Epithelial cell of proximal tubule (primary cell): ENCODE results near the gene PYGB. TPM values are rescaled to one million over a fixed set of nuclear protein-coding genes. Genes with fewer than 3 reads are reported as not detected.

Source experiments
- DNase-seq: peaks from one replicate; pipeline ENCODE4 v3.0.0-alpha.2; 2011; ENCODE audit warnings: low read depth
- H3K4me3 ChIP-seq: 2 replicates; pipeline ENCODE4 v1.5.1; 2011; ENCODE audit warnings: low read depth, mild to moderate bottlenecking, low read length
- total RNA-seq: library from RNA; depleted of rRNA; stranded (reverse); fragments of >200 nt; gene quantifications from 2 replicates; pipeline ENCODE4 v1.2.3, GENCODE V29; 2015
- TF ChIP-seq, protein P1 (sequence below): conservative IDR thresholded peaks from 2 replicates; pipeline ENCODE4 v1.5.1; 2012; ENCODE audit warnings: low read depth, mild to moderate bottlenecking, low read length

Gene PYGB
- total RNA-seq, 1 donor from 2014 or later: 145 TPM

DNA sequence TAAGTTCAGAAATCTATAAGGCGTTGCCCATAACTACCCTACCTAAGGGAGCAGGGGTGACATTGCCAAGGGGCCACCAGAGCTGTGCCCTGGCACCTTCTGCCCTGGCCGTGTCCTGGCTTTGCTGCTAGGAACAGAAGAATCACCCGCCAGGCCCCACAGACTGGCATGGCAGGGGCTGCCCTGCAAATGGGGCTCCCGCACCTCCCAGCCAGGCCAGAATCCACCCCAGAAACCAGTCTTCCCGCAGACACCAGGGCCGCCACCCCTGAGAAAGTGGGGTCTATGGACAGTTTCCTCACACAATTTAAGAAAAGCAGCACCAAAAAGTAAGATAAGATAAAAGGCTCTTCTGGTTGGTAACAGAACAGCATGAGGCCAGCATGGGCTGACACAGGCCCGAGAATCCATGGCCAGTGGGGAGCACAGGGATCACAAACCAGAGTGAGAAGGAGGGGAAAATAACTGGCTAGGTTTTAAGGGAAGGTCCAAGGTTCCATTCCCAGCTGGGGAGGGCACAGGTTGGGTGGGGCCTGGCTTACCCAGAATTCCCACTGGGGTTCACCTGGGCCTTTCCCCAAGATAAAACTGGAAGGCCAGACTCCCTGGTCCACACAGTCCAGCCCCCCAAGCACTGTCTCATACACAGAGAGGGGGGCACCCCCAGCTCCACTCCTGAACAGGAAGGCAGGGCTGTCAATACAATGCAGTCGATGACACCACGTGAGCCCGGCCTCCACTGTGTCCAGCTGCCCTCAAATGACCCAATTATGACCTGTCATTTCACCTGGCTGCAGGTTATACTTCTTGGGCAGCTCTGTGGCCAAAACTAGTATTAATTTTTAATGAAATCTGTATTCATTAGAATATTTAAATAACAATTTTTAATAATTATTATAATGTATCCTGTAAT is 59.4 kb downstream of the PYGB start:
- no peak overlapping the region for H3K4me3 ChIP-seq
- TF ChIP-seq, protein P1, sequence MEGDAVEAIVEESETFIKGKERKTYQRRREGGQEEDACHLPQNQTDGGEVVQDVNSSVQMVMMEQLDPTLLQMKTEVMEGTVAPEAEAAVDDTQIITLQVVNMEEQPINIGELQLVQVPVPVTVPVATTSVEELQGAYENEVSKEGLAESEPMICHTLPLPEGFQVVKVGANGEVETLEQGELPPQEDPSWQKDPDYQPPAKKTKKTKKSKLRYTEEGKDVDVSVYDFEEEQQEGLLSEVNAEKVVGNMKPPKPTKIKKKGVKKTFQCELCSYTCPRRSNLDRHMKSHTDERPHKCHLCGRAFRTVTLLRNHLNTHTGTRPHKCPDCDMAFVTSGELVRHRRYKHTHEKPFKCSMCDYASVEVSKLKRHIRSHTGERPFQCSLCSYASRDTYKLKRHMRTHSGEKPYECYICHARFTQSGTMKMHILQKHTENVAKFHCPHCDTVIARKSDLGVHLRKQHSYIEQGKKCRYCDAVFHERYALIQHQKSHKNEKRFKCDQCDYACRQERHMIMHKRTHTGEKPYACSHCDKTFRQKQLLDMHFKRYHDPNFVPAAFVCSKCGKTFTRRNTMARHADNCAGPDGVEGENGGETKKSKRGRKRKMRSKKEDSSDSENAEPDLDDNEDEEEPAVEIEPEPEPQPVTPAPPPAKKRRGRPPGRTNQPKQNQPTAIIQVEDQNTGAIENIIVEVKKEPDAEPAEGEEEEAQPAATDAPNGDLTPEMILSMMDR: no peak
- DNase-seq: no peak

DNA sequence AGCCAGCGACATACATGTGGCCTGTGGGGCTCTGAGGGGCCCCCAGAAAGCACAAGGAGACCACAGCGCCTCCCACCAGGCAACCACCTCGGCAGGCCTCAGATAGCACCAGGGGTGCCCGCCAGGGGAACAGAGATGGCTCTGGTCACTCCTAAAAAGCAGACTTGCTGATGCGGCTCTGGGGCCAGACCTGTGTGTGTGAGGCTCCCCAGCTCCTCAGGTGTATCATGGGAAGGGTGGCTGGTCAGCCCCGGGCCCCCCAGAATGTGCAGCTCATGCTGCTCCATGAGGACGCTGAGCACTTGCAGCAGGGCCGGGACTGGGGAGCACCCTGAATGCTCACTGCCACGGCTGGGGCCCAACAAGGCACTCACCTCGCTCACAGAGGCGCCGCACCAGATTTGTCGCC is 60.2 kb downstream of the PYGB start:
- TF ChIP-seq, protein P1: no peak
- H3K4me3 ChIP-seq: no peak overlapping the region
- DNase-seq: no peak

DNA sequence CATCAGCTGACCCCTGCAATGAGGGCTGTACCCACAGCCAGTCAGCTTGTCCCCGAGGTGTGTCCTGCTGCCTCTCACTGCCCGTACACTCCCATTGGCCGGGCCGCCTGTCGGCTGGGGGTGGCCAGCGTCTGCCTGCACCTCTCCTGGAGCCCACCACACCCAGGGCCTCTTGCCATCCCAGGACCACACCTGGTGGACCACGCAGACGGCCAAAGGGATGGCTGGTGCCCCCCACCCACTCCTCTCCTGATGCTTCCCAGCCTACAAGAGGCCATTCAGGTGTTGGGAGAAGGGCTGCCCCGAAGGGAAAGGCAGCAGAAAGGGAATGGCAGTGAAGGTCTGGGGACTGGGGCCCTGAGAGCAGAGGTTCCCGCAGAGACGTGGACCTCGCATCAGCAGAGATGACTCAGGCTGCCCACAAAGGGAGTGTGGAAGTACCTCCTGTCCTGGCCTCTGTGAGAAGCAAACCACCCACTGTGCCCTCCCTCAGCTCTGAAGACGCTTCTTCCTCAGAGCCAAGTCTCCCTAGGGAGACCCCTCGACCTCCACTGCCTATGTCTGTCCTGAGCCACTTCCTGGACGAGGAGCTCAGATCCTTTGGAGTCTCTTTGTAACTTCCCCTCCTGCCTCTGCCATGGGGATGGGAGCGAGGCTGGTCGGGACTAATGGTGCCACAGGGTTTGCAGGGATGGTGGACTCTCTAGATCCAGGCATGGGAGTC is 60.9 kb downstream of the PYGB start:
- peak; percentile 32 for DNase-seq
- TF ChIP-seq, protein P1: no peak
- no peak overlapping the region for H3K4me3 ChIP-seq

GRCh38 chr20:25309395-25310267 is 61.7 kb downstream of the PYGB start:
- TF ChIP-seq, protein P1: peak; percentile 1
- peak overlapping the region; percentile 41 for H3K4me3 ChIP-seq
- peak; percentile 56 for DNase-seq

GRCh38 chr20:25310268-25310920 is 62.5 kb downstream of the PYGB start:
- DNase-seq: peak; percentile 84
- peak overlapping the region; percentile 41 for H3K4me3 ChIP-seq
- TF ChIP-seq, protein P1: peak; percentile 87
